Limb (tissue), 2 donors: ENCODE measurements around the gene JCHAIN.
"Not testable (repeated sequence)": the region's sequence is repeated elsewhere in the genome, so short reads cannot be mapped to it uniquely, and the experiment has no call there.

Experiments
- DNase-seq, 2 donors: peaks; one replicate each; pipeline ENCODE4 v3.0.0-alpha.2; 2016; ENCODE audit errors: extremely low spot score in 2 of 2

Gene JCHAIN

DNA sequence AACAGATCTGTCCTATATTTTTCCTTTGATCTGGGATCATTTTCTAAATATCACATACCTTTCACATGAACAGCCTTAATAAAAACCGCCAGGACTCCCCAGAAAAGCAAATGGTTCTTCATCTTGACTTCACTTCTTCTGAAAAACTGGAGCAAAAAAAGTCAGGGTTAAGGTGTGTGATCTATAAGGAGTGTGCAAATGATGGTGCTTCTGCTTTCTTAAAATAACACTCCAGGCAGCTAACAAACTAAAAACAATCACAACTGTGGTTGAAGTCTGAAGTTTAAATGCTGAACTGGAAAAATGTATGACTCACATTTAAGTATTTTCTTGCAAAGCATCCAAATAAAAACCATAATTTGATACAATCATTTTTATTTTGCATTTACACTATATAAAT is at the start of gene JCHAIN:
TSS of gene JCHAIN (minus strand) at position 140 of the 400 bp plus-strand sequence. CDS start at position 122, 18 bp downstream.
- DNase-seq: no peak

DNA sequence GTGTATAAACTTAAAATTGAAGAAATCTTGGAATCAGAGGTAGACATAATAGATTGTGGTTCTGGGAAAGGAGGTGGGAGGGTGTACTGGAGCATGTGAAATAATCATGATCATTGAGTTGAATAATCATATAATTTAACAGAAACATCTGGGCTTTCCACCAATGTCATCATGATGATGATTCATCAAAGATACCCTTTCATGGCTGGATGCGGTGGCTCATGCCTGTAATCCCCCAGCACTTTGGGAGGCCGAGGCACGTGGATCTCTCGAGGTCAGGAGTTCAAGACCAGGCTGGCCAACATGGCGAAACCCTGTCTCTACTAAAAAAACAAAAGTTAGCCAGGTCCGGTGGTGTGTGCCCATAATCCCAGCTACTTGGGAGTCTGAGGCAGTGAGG is 48.8 kb upstream of the JCHAIN start:
- no peak for DNase-seq

- DNase-seq: no peak
These were observed 48.0 kb upstream of the JCHAIN start for GRCh38 chr4:70714079-70714887.

GRCh38 chr4:70713453-70714078 is 47.3 kb upstream of the JCHAIN start:
- no peak for DNase-seq

DNA sequence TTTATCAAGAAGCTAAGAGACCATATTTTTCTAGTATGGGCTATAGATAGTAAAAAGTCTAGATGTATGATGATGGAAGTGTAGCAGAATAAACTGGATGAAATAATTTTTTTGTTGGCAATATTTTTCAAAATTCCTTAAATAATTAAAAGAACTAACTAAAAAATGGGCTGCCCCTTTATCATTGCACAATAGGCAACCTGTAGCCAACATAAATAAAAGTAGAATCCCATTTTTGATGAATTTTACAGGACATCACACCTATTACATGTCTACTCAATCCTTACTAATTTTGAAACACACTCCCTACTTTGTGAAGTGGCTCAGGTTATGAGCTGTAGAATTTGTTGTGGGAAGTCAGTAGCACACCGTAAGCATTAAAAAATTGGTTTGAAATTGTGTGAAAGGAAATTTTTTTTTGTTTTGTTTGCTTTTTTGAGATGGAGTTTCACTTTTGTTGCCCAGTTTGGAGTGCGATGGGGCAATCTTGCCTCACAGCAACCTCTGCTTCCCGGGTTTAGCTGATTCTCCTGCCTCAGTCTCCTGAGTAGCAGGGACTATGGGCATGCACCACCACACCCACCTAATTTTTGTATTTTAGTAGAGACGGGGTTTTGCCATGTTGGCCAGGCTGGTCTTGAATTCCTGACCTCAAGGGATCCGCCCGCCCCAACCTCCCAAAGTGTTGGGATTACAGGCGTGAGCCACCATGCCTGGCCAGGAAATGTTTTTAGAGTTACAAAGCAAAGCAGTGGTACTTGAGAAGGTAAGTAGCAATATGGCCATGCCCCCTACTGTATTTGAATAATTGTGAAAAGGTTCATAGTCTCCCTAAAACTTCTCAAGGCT is 46.5 kb upstream of the JCHAIN start:
- no peak for DNase-seq

DNA sequence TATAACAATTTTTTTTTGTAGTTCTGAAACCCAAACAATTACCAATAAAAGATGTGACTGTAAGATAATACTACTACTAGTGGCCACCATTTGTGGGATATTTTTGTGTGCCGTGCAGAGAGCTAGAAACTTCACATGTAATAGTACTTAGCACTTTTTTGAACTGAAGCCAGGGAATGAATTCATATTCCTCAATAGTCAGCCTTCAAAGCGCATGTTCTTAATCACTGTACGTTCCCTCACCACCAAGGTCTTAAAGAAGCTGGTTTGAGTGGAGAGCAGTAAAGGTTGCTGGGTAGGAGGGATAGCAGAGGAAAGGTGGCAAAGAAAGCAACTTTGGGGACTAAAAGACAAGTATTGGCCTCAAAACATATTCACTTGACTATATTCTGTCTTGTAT is 45.8 kb upstream of the JCHAIN start:
- no peak for DNase-seq

GRCh38 chr4:70711599-70711998 is 45.3 kb upstream of the JCHAIN start:
- DNase-seq: no peak

GRCh38 chr4:70709611-70710205 is 43.4 kb upstream of the JCHAIN start:
- DNase-seq: no peak

- no peak for DNase-seq
These were observed 40.2 kb upstream of the JCHAIN start for GRCh38 chr4:70706516-70706915.

- no peak for DNase-seq
These were observed 39.7 kb upstream of the JCHAIN start for GRCh38 chr4:70706044-70706461.

DNA sequence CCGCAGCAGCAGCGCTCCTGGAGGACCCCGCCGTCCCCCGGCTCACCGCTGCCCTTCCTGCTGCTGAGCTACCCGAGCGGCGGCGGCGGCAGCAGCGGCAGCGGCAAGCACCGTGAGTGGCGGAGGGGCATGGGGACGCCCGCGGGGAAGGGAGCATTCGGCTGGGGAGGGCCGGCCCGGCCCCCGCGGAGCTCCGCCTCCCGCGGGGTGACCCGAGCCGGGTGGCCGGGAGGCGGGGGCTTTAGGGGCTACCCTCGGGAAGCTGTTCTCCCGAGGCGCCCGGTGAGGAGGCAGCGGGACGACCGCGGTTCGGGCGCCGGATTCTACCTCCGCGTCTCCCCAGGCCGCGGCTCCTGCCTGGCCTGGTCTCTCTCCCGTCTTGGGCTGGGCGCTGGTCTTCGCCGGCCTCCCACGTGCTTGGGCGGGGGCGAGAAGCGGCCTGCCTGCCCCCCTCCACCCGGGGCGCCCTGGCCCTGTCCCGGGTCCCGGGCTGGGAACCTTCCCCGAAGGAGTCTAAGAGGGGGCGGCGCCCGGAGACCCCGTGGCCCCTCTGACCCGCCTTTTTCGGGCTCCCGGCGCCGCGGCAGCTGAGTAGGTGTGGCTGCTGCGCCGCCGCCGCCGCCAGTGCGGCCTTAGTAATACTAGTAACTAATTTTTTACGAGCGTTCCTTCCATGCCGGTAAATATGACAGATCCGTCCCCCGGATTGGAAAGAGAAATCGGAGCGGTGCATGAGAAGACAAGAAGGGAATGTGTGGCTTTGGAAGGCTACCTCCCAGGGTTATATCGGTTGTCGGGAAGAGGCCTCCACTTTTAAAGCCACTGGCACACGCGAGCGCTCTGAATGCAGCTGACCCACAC is 39.1 kb upstream of the JCHAIN start:
- DNase-seq: peak; percentile 66 to 83

DNA sequence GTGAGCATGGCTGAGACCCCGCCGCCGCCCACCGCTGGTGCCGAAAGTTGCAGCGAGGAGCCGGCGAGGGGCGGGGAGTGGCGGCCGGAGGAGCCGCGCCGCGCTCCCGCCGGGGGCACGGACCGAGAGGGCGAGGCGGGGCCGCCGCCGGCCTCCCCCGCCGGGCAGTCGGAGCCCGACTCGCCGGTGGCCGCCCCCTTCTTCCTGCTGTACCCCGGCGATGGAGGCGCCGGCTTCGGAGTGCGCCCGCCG is 38.5 kb upstream of the JCHAIN start:
- DNase-seq: no peak

- peak; percentile 79 to 92 for DNase-seq
These were observed 38.1 kb upstream of the JCHAIN start for GRCh38 chr4:70704215-70704930.

GRCh38 chr4:70703619-70704214 is 37.4 kb upstream of the JCHAIN start:
- no peak for DNase-seq

GRCh38 chr4:70702592-70702991 is 36.3 kb upstream of the JCHAIN start:
- not testable (repeated sequence) for DNase-seq

GRCh38 chr4:70701271-70701670 is 35.0 kb upstream of the JCHAIN start:
- no peak for DNase-seq

DNA sequence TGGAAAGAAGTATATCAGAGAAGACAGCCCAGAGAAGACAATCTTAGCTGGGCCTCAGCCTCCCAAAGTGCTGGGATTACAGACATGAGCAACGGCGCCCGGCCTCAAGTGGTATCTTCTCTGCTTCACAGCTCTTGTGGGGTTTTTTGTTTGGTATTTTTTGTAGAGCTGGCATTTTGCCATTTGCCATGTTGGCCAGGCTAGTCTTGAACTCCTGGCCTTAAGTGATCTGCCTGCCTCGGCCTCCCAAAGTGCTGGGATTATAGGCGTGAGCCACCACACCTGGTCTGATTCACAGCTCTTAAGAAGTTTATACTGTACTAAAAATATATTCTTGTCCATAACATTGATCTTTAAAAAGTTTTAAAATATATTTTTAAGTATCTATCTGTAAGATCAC is 34.4 kb upstream of the JCHAIN start:
- no peak for DNase-seq

DNA sequence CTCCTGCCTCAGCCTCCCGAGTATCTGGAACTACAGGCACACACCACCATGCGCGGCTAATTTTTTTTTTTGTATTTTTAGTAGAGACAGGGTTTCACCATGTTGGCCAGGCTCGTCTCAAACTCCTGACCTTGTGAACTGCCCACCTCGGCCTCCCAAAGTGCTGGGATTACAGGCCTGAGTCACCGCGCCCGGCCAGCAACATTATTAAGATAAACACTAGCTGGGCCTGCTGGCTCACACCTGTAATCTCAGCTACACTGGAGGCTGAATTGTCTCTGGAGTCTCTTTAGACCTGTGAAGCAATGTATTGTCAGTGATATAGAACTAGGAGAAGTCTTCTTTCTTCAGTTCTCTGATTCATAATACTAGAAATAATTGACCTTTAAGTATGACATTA is 32.1 kb upstream of the JCHAIN start:
- DNase-seq: not testable (repeated sequence)

- not testable (repeated sequence) for DNase-seq
These were observed 28.3 kb upstream of the JCHAIN start for GRCh38 chr4:70694633-70695032.

DNA sequence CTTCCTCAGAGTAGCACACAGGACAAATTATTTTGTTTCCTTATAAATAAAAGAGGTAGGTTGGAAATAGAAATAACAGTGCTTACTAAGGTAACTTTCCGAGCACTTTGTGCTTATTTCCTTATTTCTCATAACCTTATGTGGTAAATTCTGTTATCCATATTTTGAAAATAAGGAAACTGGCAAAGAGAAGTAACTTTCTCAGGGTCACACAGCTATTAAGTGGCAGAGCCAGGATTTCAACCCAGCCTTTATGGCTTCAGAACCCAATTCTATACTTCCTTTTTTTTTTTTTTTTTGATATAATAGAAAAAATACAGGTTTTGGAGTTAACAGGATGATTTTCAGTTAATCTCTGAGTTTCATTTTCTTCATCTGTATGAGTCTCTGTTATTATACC is 25.4 kb upstream of the JCHAIN start:
- no peak for DNase-seq
